C4-2B (cell line): ENCODE data around the gene EXOC8.

Experiments used
- ZFX ChIP-seq: fragments of 450-650 bp; IDR thresholded peaks from 2 replicates; pipeline ENCODE4 v1.6.1; 2017
- TF ChIP-seq, protein P1 (sequence below): fragments of 450-650 bp; conservative IDR thresholded peaks from 2 replicates; pipeline ENCODE4 v1.5.1; 2017; ENCODE audit warnings: mild to moderate bottlenecking

GRCh38 chr1:231319080-231319479 is 18.6 kb downstream of the EXOC8 start:
- TF ChIP-seq, protein P1, sequence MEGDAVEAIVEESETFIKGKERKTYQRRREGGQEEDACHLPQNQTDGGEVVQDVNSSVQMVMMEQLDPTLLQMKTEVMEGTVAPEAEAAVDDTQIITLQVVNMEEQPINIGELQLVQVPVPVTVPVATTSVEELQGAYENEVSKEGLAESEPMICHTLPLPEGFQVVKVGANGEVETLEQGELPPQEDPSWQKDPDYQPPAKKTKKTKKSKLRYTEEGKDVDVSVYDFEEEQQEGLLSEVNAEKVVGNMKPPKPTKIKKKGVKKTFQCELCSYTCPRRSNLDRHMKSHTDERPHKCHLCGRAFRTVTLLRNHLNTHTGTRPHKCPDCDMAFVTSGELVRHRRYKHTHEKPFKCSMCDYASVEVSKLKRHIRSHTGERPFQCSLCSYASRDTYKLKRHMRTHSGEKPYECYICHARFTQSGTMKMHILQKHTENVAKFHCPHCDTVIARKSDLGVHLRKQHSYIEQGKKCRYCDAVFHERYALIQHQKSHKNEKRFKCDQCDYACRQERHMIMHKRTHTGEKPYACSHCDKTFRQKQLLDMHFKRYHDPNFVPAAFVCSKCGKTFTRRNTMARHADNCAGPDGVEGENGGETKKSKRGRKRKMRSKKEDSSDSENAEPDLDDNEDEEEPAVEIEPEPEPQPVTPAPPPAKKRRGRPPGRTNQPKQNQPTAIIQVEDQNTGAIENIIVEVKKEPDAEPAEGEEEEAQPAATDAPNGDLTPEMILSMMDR, result no peak
- TF ChIP-seq ZFX, result no peak
